Fibroblast of peridontal ligament (primary cell): ENCODE data around the gene EEFSEC.

ENCODE experiments used
- DNase-seq: peaks from one replicate; pipeline ENCODE4 v3.0.0-alpha.2; 2010; ENCODE audit errors: extremely low read depth

The EEFSEC gene

DNA sequence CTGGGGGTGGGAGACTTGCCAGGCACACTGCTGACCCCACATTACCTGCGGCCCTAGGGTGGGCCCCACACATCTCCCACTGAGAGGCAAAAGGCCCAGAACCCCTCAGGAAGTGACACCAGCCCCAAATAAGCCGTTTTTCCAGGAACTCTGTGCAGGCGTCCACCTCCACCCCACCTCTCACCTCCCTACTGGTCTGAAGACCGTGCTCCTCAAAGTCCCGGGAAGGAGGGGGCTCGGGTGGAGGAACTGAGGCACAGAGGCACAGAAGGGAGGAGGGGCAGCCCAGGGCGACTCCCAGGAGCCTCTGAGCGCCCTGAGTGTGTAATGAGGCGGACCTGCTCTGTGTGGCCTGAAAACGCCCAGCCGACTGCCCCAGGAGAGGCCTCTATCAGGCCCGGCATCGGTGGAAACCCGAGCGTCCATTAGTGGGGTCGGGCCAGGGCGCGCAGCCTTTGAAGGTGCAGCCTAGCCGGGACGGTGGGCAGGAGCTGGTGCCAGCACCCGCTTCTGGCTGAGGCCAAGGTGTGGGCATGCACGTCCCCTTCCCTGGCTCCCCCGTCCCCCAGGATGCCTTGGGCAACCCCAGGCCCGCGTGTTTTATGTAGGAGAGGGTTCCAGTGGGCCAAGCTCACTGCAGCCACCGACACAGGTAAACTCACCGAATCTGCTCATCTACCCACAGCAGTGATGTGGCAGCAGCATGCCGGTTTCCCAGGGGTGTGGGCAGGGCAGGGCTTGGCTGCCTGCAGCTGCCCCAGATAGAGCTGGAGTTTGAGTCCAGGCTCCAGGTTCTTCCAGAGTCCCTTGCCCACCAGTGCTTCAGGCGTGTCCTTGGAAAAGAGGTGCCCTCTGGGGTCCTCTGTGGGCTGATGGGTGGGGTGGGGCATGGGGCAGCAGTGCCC, 257.6 kb downstream of the EEFSEC start:
- DNase-seq: no peak

DNA sequence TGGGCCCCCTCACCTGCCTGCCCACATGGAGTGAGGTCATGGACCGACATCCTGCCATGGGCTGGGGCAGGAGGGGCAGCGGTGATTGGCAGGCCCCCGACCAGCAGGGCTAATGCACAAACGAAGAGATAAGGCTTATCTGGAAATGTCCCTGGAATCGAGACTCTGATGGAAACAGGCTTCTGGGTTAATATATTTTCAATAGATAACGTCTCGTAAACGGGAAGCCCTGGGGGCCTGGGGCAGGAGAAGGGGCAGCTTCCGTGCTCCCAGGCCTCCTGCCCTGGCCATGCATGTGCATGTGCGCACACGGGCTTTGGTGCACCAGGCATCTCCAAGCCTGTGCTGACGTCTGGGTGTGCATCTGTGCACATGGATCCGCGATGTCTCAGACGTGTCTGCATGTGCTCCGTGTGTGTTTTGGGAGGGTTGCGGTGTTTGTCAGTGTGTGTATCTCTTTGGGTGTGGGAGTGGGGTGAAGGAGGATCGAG, 258.3 kb downstream of the EEFSEC start:
- no peak for DNase-seq

DNA sequence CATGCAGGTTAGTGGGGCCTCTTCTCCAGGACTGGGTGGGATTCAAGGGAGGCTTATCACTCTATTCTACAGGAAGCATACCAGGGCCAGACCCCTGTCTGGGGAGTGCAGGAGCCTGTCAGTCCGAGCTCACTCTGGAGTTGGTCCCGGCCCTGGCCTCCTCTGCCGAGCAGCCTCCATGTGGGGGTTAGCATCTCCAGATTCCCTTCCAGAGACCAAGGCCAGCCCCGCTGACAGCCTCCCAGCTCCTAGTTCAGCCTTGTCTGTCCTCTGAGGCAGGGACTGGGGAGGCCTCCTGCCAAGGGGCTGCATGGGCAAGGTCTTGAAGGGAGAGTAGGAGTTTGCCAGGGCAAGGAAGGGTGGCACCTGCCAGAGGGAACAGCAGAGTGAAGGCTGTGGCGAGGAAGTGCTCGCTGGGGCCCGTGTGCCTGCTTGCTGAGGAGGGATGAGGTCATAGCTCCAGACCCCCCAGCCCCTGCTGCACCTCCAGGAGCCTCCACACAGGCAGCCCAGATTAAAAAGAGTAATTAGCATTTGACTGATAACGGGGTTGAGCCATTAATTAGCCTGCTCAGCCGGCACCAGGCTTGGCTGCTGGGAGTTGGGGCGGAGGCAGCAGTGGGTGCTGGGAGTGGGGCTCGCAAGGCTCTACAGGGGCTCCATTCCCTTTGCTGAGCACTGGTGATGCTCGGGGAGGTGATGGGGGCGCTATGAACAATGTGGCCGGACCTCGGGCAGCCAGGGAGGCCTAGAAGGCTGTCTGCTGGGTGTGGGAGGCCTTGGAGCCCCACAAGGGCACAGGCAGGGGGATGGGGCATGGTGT, 259.1 kb downstream of the EEFSEC start:
- no peak for DNase-seq

DNA sequence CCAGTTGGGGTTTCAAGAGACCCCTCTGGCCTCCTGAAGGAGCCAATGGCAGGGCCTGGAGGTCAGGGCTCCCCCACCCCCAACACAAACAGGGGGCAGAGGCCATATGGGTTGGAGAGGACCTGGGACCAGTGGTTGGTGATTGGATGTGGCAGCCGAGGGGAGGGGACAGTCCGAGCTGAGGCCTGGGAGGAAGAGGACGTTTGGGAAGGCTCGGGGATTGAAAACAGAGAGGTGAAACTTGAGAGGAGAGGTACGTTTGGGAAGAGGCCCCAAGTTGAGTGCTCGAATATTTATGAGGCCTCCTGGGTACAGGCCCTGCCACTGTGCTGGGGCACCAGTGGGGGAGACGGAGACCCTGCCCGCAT, 259.7 kb downstream of the EEFSEC start:
- DNase-seq: no peak

DNA sequence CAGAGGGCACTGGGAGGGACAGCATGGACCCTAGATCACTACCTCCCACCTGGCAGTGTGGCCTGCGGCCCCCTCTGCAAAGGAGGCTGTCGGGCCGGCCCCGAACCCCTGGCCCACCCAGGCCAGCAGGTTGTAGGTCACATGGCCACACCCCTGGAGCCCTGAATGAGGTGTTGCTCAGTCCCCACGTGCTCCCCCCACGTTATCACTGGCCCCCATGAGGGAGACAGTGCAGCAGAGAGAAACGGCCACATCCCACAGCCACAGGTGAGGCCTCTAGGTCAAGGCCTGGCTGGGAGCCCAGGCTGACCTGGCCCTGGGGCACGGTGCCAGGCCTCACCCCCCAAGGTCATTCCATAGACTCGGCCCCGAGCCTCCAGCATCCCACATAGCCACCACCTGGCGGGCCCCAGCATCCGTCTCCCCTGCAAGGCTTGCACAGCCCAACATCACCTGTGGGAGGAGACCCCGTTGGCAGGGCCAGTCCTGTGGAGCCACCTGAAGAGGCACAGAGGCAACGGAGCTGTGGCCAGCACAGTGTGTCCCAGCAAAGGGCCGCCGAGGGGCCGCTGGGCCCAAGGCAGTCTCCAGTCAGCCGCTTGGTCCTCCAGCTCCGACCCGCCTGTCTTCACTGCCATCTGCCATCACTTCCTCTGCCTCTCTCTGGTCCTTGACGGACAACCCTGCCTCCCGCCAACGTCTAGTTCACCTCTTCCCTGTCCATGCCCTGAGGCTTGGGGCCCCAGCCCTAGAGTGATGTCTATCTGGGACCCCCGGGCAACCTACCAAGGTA, 260.3 kb downstream of the EEFSEC start:
- DNase-seq: no peak

DNA sequence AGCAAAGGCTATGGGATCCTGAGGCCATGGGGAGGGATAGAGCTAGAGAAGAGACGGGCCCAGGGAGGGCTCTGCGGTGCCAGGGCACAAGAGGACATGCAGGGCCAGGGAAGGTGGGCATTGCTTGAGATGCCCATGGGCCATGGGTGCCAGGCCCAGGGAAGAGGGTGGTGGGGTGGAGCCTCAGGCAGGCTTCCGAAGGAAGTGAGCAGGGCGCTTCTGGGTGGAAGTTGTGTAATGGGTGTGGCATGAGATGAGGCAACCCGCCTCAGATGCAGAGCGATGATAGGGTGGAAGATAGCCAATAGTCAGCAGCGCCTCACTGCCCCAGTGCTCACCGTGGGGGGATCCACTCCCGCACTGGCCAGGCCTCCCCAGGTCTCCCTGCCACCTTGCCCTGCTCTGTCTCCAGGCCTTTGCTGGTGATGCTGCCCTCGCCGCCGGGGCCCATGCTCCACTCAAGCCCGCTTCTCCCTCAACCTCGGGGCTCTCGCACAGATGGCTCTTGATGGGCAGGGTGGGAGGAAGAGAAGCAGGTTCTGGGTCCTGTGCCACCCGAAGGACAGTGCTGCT, 262.0 kb downstream of the EEFSEC start:
- no peak for DNase-seq

DNA sequence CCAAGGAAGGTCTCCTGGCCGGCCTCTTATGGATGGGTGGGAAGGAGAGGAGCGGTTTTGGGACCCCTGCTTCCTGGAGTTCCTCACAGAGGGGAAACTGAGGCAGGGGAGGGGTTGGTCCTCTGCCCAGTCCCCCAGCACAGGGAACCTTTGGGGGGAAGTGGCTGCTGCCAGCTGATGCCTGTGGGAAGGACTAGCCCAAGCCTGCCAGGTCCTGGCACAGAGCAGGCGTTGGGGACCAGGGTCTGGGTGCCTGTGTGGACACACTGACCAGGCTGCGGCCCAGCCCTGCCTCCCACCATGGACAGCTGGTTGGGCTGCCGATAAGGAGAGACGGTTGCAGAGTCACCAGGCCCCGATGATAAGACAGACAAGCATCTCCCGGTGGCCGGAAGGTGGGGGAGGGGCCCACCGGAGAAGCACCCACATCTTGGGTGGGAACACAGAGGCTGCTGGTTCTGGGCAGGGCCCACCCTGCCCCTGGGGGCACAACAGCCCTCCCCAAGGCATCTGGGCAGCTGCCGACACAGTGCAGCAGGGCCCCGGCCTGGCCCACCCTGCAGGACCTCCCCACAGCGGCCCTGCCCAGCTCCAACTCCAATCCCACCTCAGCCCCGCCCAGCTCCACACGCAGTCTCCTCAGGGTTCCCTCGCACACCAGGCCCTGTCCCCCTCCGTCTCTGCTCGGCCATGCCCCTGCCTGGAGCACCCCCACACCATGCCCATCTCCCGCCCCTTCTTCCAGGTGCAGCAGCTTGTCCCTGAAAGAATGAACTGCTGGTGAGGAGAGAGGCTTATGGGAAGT, 262.7 kb downstream of the EEFSEC start:
- DNase-seq: no peak

DNA sequence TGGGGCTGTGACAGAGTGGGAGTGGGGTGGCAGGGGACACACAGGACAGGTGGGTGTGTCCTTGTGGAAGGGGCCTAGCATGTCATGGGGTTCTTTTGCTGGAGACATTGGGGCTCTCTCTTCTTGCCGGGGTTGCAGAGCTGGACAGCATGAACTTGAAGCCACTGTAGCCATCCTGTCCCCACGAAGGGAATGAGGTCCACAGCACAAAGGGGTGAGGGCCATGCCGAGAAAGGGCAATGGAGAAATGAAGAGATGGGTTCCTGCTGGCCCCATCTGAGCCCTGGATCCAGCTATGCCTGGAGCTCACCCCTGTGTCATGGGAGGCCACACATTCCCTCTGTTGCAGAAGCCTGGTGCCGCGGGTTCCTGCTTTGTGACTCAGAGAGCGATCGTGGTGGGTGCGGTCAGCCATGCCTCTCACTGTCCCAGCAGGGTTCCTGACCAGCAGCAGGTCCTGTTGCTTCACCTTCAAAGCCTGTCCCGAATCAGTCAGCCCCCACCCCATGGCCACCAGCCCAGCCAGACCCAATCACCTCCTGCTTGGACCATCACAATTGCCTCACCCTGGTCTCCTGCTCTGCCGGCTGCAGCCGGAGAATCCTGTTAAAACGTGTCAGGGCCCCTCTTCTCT, 263.4 kb downstream of the EEFSEC start:
- DNase-seq: peak; percentile 31

DNA sequence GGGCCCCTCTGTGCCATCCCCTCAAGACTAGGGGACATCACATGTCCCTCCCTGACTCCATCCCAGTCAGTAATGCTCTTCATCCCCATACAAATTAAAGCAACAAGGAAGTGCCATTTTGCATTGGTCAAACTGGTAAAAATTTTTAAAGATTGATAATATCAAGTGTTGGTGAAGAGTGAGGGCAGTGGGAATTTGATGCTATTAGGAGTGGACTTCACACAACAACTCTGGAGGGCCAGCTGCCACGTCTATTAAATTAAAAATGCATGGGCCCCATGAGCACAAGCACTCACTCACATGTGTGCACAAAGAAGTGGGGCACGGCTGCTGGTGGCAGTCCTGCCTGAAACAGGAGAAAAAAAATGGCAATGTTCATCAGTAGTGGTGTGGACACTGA, 265.6 kb downstream of the EEFSEC start:
- no peak for DNase-seq

DNA sequence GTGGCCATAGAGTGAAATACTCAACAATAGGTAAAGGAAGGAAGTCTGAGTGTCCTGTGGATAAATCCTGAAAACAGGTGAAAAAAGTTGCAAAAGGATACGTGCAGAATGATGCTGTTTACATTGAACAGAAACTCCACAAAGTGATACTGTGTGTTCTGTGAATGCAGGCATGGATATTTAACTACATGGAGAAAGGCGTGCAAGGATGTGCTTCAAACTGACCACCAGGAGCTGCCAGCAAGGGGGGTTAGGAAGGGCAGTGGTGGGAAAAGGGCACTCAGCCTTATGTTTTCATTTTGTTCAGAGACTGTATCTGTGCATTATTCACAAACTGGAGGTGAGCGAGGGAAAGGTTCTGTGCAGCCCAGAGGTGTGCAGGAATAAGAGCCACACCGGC, 266.0 kb downstream of the EEFSEC start:
- no peak for DNase-seq

DNA sequence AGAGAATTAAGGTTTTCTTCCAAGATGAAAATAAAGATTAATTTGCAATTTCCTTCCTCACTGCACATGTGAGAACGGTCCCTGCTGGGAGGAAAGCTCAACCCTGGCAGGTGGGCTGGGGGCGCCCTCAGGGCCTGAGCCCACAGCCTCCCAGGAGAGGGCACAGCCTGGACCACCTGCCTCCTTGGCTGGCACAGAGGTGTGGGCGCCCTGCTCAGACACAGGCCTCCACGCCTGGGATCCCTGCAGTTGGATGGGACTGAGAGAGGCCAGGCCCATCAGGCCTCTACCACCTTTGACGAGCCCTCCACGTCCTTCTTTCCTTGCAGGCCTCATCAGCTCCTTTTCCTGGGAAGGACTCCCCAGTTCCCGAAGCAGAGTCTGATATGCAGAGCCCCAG, 267.0 kb downstream of the EEFSEC start:
- DNase-seq: no peak

DNA sequence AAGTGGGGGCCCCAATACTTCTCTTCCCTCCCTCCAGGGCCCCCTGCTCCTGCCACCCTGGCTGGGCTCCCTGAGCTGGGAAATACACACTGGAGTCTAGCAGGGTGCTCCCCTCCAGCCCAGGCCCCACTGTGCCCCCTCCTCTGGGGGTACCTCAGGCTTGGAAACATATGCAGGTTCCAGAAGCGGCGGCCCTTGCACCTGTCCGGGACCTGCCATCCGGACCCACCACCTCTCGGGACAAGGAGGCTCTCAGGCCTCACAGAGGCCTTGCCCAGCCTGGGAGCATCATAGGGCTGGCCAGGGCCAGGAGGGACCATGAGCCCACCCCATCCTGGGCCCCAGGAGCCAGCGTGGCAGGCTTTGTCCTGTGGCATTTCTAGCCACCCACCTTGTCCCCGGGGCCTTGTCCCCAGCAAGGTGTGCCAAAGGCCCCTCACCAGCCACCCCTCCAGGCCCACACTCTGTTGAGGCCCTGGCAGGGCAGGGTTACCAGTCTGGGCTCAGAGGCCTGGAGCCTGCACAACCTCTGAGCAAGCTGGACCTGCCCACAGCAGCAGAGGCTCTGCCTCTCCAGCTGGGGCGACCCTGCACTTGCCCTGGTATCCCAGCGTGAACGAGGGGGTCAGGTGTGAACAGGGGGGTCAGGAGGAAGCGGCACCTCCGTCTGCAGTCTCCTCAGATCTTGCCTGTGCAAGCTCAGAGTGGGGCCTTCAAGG, 267.6 kb downstream of the EEFSEC start:
- no peak for DNase-seq

DNA sequence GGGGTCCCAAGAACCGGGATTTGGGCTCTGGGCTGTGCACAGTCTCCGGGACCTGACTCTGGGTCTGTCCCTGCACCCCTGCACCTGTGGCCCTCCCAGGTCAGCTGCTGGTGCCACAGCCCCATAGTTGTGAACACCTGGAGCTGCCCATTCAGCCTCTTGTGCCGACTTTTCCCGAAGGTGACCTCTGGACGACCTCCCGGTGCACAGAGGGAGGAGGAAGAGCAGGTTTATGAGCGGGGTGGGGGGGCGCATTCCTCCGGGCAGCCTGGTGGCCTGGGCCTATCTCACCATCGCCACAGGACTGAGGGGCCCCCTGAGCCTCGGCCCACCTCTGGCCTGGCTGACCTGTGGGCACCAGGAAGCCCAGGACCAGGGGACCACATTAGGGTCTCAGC, 268.2 kb downstream of the EEFSEC start:
- DNase-seq: no peak

DNA sequence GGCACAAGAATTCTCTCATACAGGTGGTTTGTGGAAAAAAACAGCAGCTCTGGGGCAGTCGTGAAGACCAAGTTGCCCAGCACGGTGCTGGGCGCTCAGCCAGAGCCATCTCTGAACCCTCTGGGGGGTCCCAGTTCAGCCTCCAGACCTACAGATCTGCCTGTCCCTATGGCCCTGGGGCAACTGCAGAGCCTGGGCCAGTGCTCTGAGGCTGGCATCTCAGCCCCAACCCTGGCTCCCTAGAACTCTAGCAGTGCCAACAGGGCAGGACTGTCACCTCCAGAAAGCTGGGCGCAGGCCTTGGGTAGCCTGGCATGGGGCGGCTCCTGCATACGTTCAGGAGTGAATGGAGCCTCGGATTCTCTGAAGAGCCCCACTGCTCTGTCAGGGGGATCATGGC, 268.7 kb downstream of the EEFSEC start:
- DNase-seq: no peak

DNA sequence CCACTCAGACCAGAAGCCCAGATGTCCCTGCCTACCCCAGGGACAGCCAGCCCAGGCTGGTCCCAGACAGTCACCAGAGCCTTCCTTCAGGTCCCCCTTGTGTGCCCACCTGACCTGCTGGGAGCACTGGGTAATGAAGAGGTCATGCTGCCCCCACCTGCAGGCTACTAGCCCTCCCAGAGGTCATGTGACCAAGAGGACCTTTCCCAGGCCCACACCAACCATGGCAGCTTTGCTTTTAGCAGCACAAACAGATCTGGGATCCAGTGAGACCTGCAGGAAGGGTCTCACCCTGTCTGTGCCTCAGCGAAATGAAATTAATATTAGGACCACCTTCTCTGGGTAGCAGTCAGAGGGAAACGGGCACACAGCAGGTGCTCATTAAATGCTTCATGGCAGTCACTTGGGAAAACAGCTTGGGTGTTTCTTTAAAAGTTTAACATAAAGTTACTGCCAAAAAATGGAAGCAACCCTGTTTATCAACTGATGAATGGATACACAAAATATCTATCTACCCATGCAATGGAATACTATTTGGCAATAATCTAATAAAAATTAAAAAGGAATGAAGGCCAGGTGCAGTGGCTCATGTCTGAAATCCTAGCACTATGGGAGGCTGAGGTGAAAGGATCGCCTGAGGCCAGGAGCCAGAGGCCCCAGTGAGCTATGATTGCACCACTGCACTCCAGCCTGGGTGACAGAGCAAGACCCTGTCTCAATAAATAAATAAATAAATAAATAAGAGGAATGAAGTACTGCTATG, 269.7 kb downstream of the EEFSEC start:
- DNase-seq: no peak

DNA sequence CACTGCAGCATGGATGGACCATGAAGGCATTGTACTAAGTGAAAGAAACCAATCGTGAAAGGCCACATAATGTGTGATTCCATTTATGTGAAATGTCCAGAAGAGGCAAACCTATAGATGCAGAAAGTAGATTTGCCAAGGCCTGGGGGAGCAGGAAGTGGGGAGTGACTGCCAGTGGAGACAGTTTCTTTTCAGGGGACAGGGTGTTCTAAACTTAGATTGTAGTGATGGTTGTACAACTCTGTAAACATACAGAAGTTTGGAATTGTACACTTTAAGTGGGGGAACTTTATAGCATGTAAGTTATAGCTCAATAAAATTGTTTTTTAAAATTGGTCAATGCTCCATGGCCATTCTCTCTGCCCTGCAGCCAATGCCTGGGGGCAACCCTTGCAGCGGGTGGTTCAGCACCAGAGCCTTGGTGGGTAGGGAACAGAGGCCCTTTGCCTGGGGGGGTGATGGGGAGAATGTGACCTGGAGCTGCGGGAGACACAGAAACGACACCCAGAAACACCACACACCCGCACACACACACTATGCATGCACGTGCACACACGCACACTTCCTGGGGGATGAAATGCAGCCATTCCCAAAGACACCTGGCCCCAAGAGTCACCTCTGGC, 270.4 kb downstream of the EEFSEC start:
- no peak for DNase-seq

DNA sequence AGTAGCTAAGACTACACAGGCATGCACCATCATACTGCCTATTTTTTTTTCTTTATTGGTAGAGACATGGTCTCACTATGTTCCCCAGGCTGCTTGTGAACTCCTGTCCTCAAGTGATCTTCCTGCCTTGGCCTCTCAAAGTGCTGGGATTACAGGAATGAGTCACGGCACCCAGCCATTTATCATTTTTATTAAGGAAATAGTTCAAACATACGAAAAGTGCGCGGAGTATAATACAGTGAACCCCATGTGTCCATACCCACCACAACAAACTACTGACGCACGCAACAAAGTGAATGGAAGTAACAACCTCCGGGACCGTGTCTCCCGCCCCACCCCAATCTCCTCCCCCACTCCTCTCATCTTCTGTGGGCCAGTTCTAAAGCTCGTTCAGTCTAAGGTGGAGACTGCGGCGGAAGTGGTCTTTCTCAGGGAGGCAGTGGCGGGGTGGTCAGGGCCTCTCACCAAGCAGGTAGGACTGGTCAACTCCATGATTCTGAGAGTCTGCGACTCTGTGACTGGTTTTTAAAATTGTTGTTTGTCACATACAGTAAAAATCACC, 271.3 kb downstream of the EEFSEC start:
- DNase-seq: no peak
